DMS114 treated with DMSO at 0.1 percent for 48 hours (cell line): ENCODE measurements around the gene MGAT1.
"Not testable (repeated sequence)": the region's sequence is repeated elsewhere in the genome, so short reads cannot be mapped to it uniquely, and the experiment has no call there.

Experiments used
- DNase-seq: peaks from one replicate; lab custom pipeline; 2025; ENCODE audit not compliant: unreplicated experiment; lab: John Stamatoyannopoulos, UW

The MGAT1 gene

GRCh38 chr5:180807046-180807445 lies 4.4 kb upstream of the MGAT1 start:
- DNase-seq, result no peak

GRCh38 chr5:180806351-180807011 lies 3.9 kb upstream of the MGAT1 start:
- no peak for DNase-seq

- no peak for DNase-seq
These were observed 1.6 kb upstream of the MGAT1 start for GRCh38 chr5:180804129-180804618.

- no peak for DNase-seq
These were observed 849 bp upstream of the MGAT1 start for GRCh38 chr5:180803181-180804128.

- DNase-seq, result no peak
These were observed 846 bp downstream of the MGAT1 start for GRCh38 chr5:180801596-180802324.

GRCh38 chr5:180799902-180800801 lies 2.5 kb downstream of the MGAT1 start:
- DNase-seq, result peak; percentile 18

- DNase-seq, result no peak
These were observed 3.4 kb downstream of the MGAT1 start for GRCh38 chr5:180799194-180799593.

GRCh38 chr5:180798193-180798592 lies 4.4 kb downstream of the MGAT1 start:
- no peak for DNase-seq

GRCh38 chr5:180797256-180798192 lies 5.1 kb downstream of the MGAT1 start:
- no peak for DNase-seq

- DNase-seq, result no peak
These were observed 6.8 kb downstream of the MGAT1 start for GRCh38 chr5:180795771-180796313.

GRCh38 chr5:180792965-180793287 lies 9.7 kb downstream of the MGAT1 start:
- DNase-seq, result no peak

- DNase-seq, result no peak
These were observed 10.2 kb downstream of the MGAT1 start for GRCh38 chr5:180792287-180792964.

GRCh38 chr5:180791611-180792213 lies 10.9 kb downstream of the MGAT1 start:
- no peak for DNase-seq

GRCh38 chr5:180790524-180790923 lies 12.1 kb downstream of the MGAT1 start:
- DNase-seq, result no peak

GRCh38 chr5:180790020-180790419 lies 12.6 kb downstream of the MGAT1 start:
- no peak for DNase-seq

- not testable (repeated sequence) for DNase-seq
These were observed 13.8 kb downstream of the MGAT1 start for GRCh38 chr5:180788651-180789410.

GRCh38 chr5:180787711-180788431 lies 14.7 kb downstream of the MGAT1 start:
- no peak for DNase-seq
